ENCODE measurements around the gene SFSWAP.
"Not testable (repeated sequence)": the region's sequence is repeated elsewhere in the genome, so short reads cannot be mapped to it uniquely, and the experiment has no call there.

The SFSWAP gene

DNA sequence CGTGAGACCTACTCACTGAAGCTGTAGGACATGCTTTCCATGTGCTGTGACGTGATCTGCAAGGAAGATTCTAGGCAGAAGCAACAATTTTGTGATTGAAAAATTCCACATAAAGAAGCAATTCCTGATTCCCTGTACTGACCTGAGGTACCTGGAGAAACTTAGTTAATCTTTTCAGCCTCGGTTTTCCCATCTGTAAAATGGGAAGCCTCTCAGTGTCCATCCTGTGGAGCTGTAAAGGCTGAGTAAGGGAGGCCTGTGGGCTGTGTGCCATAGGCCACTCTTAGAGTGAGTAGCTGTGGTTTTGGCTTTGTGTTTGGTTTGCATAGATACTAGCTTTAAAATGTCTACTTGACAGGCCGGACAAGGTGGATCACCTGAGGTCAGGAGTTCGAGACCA lies 50.7 kb downstream of the SFSWAP start:
- no peak for DNase-seq (ENCODE audit: low read depth)

- DNase-seq (ENCODE audit: low read depth), result no peak
Measured at GRCh38 chr12:131764738-131765137, 53.8 kb downstream of the SFSWAP start.

GRCh38 chr12:131765961-131766360 lies 55.1 kb downstream of the SFSWAP start:
- no peak for DNase-seq (ENCODE audit: low read depth)

GRCh38 chr12:131766382-131767107 lies 55.7 kb downstream of the SFSWAP start:
- DNase-seq (ENCODE audit: low read depth), result no peak

DNA sequence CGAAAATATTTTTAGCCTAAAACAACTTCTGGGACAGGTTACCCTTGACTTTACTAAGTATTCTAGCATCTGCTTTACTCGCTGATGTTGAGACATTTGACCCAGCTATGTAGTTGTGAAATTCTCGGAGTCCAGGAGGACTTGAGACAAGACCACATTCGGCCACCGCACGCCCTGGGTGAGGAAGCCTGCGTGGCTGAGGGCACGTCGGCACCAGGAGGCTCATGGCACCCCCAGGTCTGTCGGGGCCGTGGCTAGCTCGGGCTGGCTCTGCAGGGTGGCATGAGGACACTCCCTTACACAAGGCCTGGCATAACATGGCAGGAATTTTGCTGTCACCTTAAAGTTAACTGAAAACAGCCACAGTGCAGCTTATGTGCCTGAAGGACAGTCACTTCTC lies 59.2 kb downstream of the SFSWAP start:
- no peak for DNase-seq (ENCODE audit: low read depth)

DNA sequence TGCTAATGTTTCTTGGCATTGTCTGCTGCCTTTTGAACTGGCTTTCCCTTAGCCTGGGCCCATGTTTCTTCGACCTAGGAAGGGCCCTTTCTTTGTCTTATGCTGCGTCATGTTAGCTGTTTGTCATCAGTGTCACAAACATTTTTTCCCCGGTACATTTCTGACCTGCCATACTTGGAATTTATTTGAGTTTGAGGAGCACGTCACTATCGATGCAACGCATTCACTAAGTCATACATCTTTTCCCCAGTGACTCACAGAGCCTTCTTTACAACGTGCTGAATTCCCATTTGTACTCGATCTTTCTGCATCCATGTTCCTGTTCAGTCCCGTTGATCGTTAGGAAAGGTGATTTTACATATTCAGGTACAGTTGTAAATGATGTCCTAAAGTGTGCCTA lies 61.1 kb downstream of the SFSWAP start:
- DNase-seq (ENCODE audit: low read depth), result no peak

GRCh38 chr12:131773582-131774221 lies 62.8 kb downstream of the SFSWAP start:
- no peak for DNase-seq (ENCODE audit: low read depth)

GRCh38 chr12:131774576-131775391 lies 63.9 kb downstream of the SFSWAP start:
- no peak for DNase-seq (ENCODE audit: low read depth)

DNA sequence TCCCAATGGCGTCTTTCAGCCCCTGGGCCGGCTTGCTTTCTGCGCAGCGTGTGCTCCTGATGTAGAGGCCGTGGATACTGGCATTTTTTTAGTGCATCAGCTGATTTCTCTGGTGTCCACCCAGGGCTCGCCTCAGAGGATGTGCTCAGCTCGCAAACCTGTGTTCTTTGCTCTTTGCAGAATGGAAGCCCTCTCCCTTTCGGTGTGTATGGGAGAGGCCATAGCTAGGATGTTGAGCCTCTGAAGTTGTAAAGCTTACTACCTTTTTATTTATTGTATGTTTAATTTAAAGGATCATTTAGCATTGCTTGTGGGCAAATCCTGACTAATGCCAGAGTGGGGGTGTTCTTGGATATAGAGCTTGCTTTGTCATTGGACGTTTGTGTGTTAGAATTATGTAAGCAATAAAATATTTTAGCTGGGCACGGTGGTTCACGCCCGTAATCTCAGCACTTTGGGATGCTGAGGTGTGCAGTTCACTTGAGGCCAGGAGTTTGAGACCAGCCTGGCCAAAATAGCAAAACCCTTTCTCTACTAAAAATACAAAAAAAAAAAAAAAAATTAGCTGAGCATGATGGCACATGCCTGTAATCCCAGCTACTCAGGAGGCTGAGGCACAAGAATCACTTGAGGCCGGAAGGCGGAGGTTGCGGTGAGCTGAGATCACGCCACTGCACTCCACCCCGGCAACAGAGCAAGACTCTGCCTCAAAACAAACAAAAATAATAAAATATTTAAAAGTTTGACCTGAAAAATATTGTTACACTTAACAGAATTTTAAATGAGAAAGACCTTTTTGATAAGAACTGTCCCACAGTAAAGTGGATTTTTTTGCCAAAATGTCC lies 64.7 kb downstream of the SFSWAP start:
- DNase-seq (ENCODE audit: low read depth), result peak; percentile 9

- DNase-seq (ENCODE audit: low read depth), result no peak
Measured at GRCh38 chr12:131776237-131776889, 65.5 kb downstream of the SFSWAP start.

GRCh38 chr12:131777269-131777668 lies 66.4 kb downstream of the SFSWAP start:
- DNase-seq (ENCODE audit: low read depth), result not testable (repeated sequence)

DNA sequence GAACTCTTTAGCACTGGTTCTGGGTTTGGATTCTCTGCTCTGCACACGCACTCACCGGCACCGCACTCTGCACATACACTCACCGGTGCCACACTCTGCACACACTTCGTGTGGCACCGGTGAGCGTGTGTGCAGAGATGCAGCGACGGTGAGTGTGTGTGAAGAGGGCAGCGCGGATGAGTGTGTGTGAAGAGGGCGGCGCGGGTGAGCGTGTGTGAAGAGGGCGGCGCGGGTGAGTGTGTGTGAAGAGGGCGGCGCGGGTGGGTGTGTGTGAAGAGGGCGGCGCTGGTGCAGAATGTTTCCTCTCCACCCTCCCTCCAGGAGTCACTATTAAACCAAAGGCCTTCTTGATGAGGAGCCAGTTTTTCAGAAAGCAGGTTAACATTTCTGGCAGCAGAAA lies 68.1 kb downstream of the SFSWAP start:
- no peak for DNase-seq (ENCODE audit: low read depth)

- no peak for DNase-seq (ENCODE audit: low read depth)
Measured at GRCh38 chr12:131782061-131782460, 71.2 kb downstream of the SFSWAP start.

DNA sequence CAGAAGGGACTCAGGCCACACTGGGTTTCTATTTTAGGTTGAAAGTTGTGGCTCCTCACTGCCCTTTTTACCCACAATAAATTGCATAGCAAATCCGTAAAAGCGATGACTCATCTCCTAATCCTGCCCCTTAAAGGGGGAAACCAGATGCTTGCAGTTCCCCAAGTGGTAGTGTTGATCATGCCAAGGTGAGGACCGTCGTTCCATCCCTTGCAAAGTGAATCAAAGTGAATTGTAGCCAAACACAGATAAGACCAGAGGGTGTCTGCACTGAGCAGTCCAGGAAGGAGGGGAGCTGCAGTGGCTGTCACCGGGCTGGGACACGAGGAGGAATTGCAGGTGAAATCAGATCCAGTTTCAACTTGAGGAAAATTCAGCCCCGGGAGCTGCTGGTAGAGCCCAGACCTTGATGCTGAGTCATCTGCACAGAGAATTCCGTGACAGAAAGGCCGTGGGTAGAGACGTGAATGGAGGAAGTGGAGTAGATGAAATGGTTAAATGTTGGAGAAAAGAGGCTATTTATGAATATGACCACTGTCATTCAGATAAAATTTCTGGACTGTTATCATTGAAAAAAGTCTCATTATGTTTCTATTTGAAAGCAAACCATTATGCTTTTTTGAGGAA lies 73.1 kb downstream of the SFSWAP start:
- DNase-seq (ENCODE audit: low read depth), result peak; percentile 91

DNA sequence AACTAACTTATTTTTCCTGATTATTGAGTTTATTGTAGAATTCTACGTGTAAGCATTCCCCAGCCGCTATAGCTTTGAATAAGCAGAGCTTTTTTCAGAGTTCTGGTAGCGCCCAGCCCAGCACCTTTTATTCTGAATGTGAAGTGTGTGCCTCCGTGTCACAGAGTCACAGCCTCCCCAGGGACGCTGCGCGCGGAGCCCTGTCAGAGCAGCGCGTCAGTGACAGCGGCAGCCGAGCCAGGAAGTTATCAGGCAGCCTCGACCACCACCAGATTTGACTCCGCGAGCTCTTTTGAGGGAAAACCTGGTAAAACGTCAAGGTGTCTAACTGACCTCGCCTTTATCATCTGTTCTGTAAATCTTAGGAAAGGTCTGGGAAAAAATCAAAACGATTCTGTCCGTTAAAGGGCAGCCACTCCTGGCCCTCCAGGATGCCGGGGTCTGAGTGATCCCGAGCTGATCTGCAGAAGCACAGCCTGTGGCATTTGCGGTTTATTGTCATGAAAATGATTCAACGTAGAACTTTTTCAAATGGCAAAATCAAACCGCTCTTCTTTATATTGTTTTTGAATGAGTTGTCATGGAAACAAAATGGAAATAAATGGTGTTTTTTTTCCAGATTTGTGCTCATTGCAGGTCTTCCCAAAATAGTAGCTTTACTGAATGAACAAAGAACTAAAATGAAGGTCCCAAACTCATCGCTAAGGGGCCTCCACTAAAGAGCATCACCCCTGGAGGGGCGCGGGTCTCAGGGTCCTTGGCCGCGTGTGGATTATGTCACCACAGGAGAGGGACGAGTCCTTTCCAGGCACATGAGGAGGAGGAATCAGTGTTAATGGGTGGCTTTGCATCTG lies 74.2 kb downstream of the SFSWAP start:
- DNase-seq (ENCODE audit: low read depth), result no peak

GRCh38 chr12:131785763-131786330 lies 75.0 kb downstream of the SFSWAP start:
- DNase-seq (ENCODE audit: low read depth), result no peak

DNA sequence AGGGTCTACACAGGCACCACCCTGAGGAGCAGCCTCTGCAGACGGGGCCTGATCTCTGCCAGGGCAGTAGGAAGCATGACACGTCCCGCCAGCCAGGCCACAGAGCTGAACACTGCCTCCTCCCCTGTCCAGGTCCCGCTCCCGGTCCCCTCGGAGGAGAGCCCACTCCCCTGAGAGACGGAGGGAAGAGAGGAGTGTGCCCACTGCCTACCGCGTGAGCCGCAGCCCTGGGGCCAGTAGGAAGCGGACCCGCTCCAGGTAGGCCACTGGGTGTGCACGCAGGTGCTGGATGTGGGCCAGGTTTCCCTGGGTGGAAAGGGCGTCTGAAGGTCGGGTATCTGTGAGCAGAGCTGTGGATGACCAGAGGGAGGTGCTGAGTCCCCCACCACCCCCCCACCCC lies 75.4 kb downstream of the SFSWAP start:
- DNase-seq (ENCODE audit: low read depth), result no peak

GRCh38 chr12:131787143-131787660 lies 76.3 kb downstream of the SFSWAP start:
- DNase-seq (ENCODE audit: low read depth), result no peak

DNA sequence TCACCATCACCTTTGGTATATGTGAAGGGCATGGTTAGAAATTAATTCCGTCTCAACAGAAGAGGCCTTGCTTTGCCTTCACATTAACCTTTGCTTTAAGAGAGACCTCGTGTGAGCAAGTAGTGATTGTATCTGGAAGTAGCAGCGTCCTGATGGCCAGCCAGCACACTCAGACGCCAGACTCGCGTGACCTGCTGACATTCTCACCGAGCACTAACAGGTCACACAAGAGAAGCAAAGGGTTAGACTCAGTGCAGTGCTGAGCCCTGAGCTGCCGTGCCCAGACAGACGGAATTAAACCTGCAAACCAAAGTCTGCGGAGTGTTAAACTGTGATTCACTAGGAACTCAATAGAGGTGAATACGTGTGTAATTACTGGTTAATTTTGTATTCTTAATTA lies 77.2 kb downstream of the SFSWAP start:
- DNase-seq (ENCODE audit: low read depth), result no peak

DNA sequence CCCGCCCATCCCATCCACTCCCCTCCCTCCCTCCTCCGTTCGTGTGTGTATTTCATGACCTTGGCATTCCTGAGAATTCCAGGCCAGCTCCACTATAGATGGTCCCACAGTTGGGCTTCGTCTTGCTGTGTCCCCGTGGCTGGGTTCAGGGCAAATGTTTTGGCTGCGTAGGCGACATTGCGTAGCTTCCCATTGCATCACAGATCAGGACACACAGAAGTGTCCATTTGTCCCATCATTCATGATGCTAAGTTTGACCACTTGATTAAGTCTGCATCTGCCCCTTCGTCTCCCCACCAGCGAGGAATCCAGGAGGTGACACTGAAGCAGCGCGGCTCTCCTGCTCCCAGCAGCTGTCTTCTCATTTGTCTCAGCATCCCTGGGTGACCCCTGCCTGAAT lies 78.7 kb downstream of the SFSWAP start:
- no peak for DNase-seq (ENCODE audit: low read depth)
